Osteoblast (primary cell): Measurements from ENCODE around the gene PLEKHA6. TPM values are rescaled to one million over a fixed set of nuclear protein-coding genes. Genes with fewer than 3 reads are reported as not detected.

Experiments used
- DNase-seq: peaks from one replicate; pipeline ENCODE4 v3.0.0; 2011; ENCODE audit warnings: low spot score, mixed read lengths; ENCODE audit not compliant: insufficient read length; ENCODE audit errors: missing footprints
- H2AFZ ChIP-seq: 2 replicates; pipeline ENCODE4 v1.6.0; 2011; ENCODE audit warnings: mild to moderate bottlenecking, low read length
- H3K27ac ChIP-seq: 2 replicates; pipeline ENCODE4 v1.5.1; 2011; ENCODE audit warnings: mild to moderate bottlenecking, low read depth, low read length, moderate library complexity
- H3K27me3 ChIP-seq: 2 replicates; pipeline ENCODE4 v1.6.0; 2012; ENCODE audit warnings: mild to moderate bottlenecking, control low read depth, inconsistent platforms, low read length, moderate library complexity; ENCODE audit not compliant: insufficient read depth
- H3K36me3 ChIP-seq: 2 replicates; pipeline ENCODE4 v1.5.1; 2011; ENCODE audit warnings: mild to moderate bottlenecking, low read length, control low read depth, moderate library complexity; ENCODE audit not compliant: insufficient read depth
- H3K4me1 ChIP-seq: 2 replicates; pipeline ENCODE4 v1.5.1; 2011; ENCODE audit warnings: mild to moderate bottlenecking, low read length, control low read depth, moderate library complexity; ENCODE audit not compliant: insufficient read depth
- H3K4me2 ChIP-seq: 2 replicates; pipeline ENCODE4 v1.6.0; 2011; ENCODE audit warnings: mild to moderate bottlenecking, low read length; ENCODE audit not compliant: insufficient read depth
- H3K4me3 ChIP-seq: fragments of 200-600 bp; sonication (generic); 3 replicates; pipeline ENCODE4 v1.5.1; 2012; ENCODE audit warnings: mild to moderate bottlenecking, low read length, inconsistent platforms; ENCODE audit not compliant: insufficient read depth
- H3K79me2 ChIP-seq: 2 replicates; pipeline ENCODE4 v1.6.0; 2012; ENCODE audit warnings: mild to moderate bottlenecking, low read length, control low read depth, inconsistent platforms; ENCODE audit not compliant: insufficient read depth
- H3K9me3 ChIP-seq: 2 replicates; pipeline ENCODE4 v1.5.1; 2011; ENCODE audit warnings: low read depth, low read length, control low read depth
- H4K20me1 ChIP-seq: 2 replicates; pipeline ENCODE4 v1.6.0; 2012; ENCODE audit warnings: mild to moderate bottlenecking, low read length, control low read depth; ENCODE audit not compliant: insufficient read depth
- total RNA-seq: library from RNA; depleted of rRNA; stranded (reverse); fragments of >200 nt; gene quantifications from 2 replicates; pipeline ENCODE4 v1.2.3, GENCODE V29; 2012
- TF ChIP-seq, protein P1 (sequence below): IDR thresholded peaks from 2 replicates; pipeline ENCODE4 v1.5.1; 2011; ENCODE audit warnings: mild to moderate bottlenecking, low read depth, low read length, moderate library complexity; ENCODE audit errors: extremely low read depth

The PLEKHA6 gene
- total RNA-seq, 1 donor: 0.36 TPM

DNA sequence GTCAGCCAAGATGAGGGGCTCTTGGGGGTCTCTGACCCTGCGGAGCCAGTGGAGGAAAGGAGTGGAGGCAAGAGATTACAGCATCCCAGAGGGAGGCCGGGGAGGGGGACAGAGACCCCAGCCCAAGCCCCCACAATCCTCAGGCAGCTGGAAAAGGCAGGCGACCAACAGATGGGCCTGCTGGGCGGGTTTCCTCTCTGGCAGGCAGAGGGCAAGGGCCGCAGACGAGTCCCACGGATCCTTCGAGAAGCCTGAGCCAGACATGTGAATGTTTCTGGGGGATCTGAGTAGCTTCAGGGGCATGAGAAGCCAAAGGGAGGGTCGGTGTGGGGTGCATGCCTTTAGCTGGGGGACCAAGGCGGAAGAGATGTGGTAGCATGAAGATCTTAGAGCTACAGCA, 2.1 kb upstream of the PLEKHA6 start:
- H3K27ac ChIP-seq: no peak overlapping the region
- H2AFZ ChIP-seq: no peak overlapping the region
- H3K4me2 ChIP-seq: no peak overlapping the region
- H3K79me2 ChIP-seq: no peaks in the 10 kb centered on the region
- no peak overlapping the region for H3K4me3 ChIP-seq
- peaks cover 23% of the 10 kb centered on the region for H3K27me3 ChIP-seq
- H3K9me3 ChIP-seq: no peaks in the 10 kb centered on the region
- TF ChIP-seq, protein P1, sequence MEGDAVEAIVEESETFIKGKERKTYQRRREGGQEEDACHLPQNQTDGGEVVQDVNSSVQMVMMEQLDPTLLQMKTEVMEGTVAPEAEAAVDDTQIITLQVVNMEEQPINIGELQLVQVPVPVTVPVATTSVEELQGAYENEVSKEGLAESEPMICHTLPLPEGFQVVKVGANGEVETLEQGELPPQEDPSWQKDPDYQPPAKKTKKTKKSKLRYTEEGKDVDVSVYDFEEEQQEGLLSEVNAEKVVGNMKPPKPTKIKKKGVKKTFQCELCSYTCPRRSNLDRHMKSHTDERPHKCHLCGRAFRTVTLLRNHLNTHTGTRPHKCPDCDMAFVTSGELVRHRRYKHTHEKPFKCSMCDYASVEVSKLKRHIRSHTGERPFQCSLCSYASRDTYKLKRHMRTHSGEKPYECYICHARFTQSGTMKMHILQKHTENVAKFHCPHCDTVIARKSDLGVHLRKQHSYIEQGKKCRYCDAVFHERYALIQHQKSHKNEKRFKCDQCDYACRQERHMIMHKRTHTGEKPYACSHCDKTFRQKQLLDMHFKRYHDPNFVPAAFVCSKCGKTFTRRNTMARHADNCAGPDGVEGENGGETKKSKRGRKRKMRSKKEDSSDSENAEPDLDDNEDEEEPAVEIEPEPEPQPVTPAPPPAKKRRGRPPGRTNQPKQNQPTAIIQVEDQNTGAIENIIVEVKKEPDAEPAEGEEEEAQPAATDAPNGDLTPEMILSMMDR: no peak
- DNase-seq: no peak
- H3K36me3 ChIP-seq: no peaks in the 10 kb centered on the region
- peaks cover 6% of the 10 kb centered on the region for H3K4me1 ChIP-seq
- H4K20me1 ChIP-seq: no peaks in the 10 kb centered on the region

DNA sequence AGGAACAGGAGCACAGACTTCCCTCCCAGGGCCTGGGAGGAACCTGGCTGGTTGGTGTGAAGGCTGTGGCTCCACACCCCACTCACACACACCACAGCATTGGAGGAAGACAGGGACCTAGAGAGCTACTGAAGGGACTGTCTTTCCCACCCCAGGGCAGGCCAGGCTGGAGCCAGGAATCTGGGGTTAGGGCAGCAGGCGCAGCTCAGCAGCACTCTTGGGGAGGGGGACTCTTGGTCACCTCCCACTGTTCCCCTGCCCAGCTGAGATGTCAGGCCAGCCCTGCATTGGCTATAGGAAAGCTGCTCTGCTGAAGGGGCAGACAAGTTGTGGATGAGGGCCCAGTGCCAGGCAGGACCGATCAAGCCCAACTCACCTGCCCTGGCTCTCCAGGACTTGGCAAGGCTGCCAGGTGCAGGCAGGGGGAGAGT, 1.6 kb upstream of the PLEKHA6 start:
- Histone ChIP-seq H3K27me3 (peaks cover 23% of the 10 kb centered on the region), H3K27ac (no peak overlapping the region), H3K4me2 (no peak overlapping the region), H3K79me2 (no peaks in the 10 kb centered on the region), H2AFZ (no peak overlapping the region), H3K9me3 (no peaks in the 10 kb centered on the region), H3K4me3 (no peak overlapping the region), H3K36me3 (no peaks in the 10 kb centered on the region), H3K4me1 (peaks cover 6% of the 10 kb centered on the region), H4K20me1 (no peaks in the 10 kb centered on the region)
- no peak for DNase-seq
- TF ChIP-seq, protein P1: no peak

DNA sequence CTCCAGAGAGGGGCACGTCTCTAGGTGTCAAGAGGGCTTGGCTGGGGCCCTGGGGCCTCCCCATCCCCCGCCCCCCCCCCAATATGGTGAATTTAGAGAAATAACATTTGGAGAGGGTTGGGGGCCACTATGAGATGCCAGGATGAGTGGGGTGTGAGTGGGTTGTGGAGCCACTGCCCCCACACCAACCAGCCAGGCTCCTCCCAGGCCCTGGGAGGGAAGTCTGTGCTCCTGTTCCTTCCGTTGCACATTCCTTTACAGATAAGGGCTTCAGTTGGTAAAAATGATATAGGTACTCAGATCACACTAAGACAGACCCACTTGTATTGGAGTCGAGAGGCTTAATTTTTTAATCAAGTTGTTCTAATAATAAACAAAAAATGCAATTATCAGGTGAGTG, 585 bp upstream of the PLEKHA6 start:
- TF ChIP-seq, protein P1: no peak
- no peaks in the 10 kb centered on the region for H3K9me3 ChIP-seq
- no peaks in the 10 kb centered on the region for H3K36me3 ChIP-seq
- H3K4me2 ChIP-seq: no peak overlapping the region
- H4K20me1 ChIP-seq: no peaks in the 10 kb centered on the region
- H3K4me1 ChIP-seq: peaks cover 6% of the 10 kb centered on the region
- no peak overlapping the region for H3K4me3 ChIP-seq
- no peak for DNase-seq
- H3K27me3 ChIP-seq: peaks cover 15% of the 10 kb centered on the region
- no peaks in the 10 kb centered on the region for H3K79me2 ChIP-seq
- no peak overlapping the region for H2AFZ ChIP-seq
- no peak overlapping the region for H3K27ac ChIP-seq

DNA sequence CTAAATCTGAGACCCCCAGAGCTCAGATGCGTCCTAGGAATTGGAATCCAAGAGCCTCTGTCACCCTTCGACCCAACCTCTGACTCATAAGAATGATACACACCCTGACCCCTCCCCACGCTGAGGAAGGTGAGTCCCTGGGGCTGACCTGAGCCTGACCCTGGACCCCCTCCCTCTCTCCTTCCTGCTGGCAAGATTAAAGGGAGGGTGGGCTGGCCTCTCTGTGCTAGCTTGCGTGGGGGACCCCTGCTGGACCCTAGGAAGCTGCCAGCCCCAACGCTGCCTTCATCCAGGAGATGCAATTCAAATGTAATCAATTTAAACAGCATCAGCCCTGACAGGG, 627 bp downstream of the PLEKHA6 start:
- peaks cover 13% of the 10 kb centered on the region for H3K27me3 ChIP-seq
- no peak overlapping the region for H3K4me3 ChIP-seq
- no peaks in the 10 kb centered on the region for H4K20me1 ChIP-seq
- H3K27ac ChIP-seq: no peak overlapping the region
- no peaks in the 10 kb centered on the region for H3K9me3 ChIP-seq
- H2AFZ ChIP-seq: no peak overlapping the region
- no peaks in the 10 kb centered on the region for H3K36me3 ChIP-seq
- DNase-seq: no peak
- TF ChIP-seq, protein P1: no peak
- H3K4me1 ChIP-seq: peaks cover 6% of the 10 kb centered on the region
- H3K4me2 ChIP-seq: no peak overlapping the region
- no peaks in the 10 kb centered on the region for H3K79me2 ChIP-seq
